Astrocyte (in vitro differentiated cells and primary cell): ENCODE results near the gene PTPN1. TPM values are rescaled to one million over a fixed set of nuclear protein-coding genes. Genes with fewer than 3 reads are reported as not detected.
"Not testable (repeated sequence)": the region's sequence is repeated elsewhere in the genome, so short reads cannot be mapped to it uniquely, and the experiment has no call there.

Experiments
- DNase-seq: peaks from one replicate; pipeline ENCODE4 v3.0.0-alpha.2; 2010; ENCODE audit warnings: low read depth
- FAIRE-seq: peaks from 2 replicates; lab custom pipeline; 2011; peaks lifted over from hg19 to GRCh38; lab: Jason Lieb, UNC
- H2AFZ ChIP-seq: 2 replicates; pipeline ENCODE4 v1.6.0; 2012; ENCODE audit warnings: low read depth, low read length, inconsistent platforms
- H3K27ac ChIP-seq: 2 replicates; pipeline ENCODE4 v1.5.1; 2011; ENCODE audit warnings: low read depth, low read length, inconsistent platforms
- H3K27me3 ChIP-seq: 2 replicates; pipeline ENCODE4 v1.6.0; 2011; ENCODE audit warnings: low read length, inconsistent platforms; ENCODE audit not compliant: insufficient read depth
- H3K36me3 ChIP-seq: 2 replicates; pipeline ENCODE4 v1.5.1; 2011; ENCODE audit warnings: low read length, inconsistent platforms; ENCODE audit not compliant: insufficient read depth
- H3K4me1 ChIP-seq: 2 replicates; pipeline ENCODE4 v1.5.1; 2011; ENCODE audit warnings: low read length, inconsistent platforms; ENCODE audit not compliant: insufficient read depth
- H3K4me2 ChIP-seq: 2 replicates; pipeline ENCODE4 v1.6.0; 2012; ENCODE audit warnings: low read length, inconsistent platforms
- H3K4me3 ChIP-seq: 2 replicates; pipeline ENCODE4 v1.5.1; 2011; ENCODE audit warnings: low read depth, mild to moderate bottlenecking, low read length, inconsistent platforms; ENCODE audit not compliant: insufficient read depth
- H3K79me2 ChIP-seq: 2 replicates; pipeline ENCODE4 v1.6.0; 2012; ENCODE audit warnings: mild to moderate bottlenecking, low read length, inconsistent platforms; ENCODE audit not compliant: insufficient read depth
- H3K9ac ChIP-seq: 2 replicates; pipeline ENCODE4 v1.6.0; 2012; ENCODE audit warnings: mild to moderate bottlenecking, low read length, inconsistent platforms
- H3K9me3 ChIP-seq: 2 replicates; pipeline ENCODE4 v1.5.1; 2012; ENCODE audit warnings: low read depth, mild to moderate bottlenecking, low read length, inconsistent platforms; ENCODE audit not compliant: insufficient read depth
- H4K20me1 ChIP-seq: 2 replicates; pipeline ENCODE4 v1.6.0; 2012; ENCODE audit warnings: low read length, inconsistent platforms; ENCODE audit not compliant: insufficient read depth
- H3K27ac Mint-ChIP-seq: one replicate; pipeline ENCODE4 v1.8.0; 2021; ENCODE audit warnings: mild to moderate bottlenecking, mixed read lengths; ENCODE audit not compliant: unreplicated experiment
- H3K27me3 Mint-ChIP-seq: one replicate; pipeline ENCODE4 v1.8.0; 2021; ENCODE audit warnings: low read depth, mixed read lengths; ENCODE audit not compliant: unreplicated experiment
- H3K36me3 Mint-ChIP-seq: one replicate; pipeline ENCODE4 v1.8.0; 2021; ENCODE audit warnings: low read depth, mixed read lengths; ENCODE audit not compliant: unreplicated experiment
- H3K4me1 Mint-ChIP-seq: one replicate; pipeline ENCODE4 v1.8.0; 2021; ENCODE audit warnings: low read depth, mixed read lengths; ENCODE audit not compliant: unreplicated experiment
- H3K4me3 Mint-ChIP-seq: one replicate; pipeline ENCODE4 v1.8.0; 2021; ENCODE audit warnings: mild to moderate bottlenecking, moderate library complexity, mixed read lengths; ENCODE audit not compliant: unreplicated experiment
- H3K9me3 Mint-ChIP-seq: one replicate; pipeline ENCODE4 v1.8.0; 2021; ENCODE audit warnings: mild to moderate bottlenecking, mixed read lengths; ENCODE audit not compliant: unreplicated experiment
- EZH2 ChIP-seq: IDR thresholded peaks from 2 replicates; pipeline ENCODE4 v1.6.1; 2012; ENCODE audit warnings: mild to moderate bottlenecking, low read length, inconsistent platforms; ENCODE audit not compliant: insufficient read depth
- total RNA-seq: library from RNA; stranded (reverse); gene quantifications from 2 replicates; pipeline ENCODE4 v1.2.1, GENCODE V29; 2021
- TF ChIP-seq, protein P1 (sequence below): IDR thresholded peaks from 2 replicates; pipeline ENCODE4 v1.5.1; 2011; ENCODE audit warnings: low read depth, mild to moderate bottlenecking, inconsistent platforms, low read length, moderate library complexity; ENCODE audit not compliant: insufficient read depth

PTPN1 gene
- total RNA-seq, 1 donor from 2014 or later = 64.9 TPM

DNA sequence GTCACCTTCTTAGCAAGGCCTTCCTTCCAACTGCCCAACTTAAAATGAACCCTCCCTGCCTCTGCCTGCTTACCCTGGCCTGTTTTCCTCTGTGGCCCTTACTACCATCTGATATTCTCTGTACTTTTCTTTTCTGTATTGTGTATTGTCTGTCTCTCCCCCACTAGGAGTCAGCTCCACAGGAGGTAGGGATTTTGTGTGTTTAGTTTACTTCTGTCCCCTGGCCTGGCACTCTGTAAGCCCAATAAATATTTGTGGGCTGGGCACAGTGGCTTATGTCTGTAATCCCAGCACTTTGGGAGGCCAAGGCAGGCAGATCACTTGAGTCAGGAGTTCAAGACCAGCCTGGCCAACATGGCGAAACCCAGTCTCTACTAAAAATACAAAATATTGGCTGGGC is 108.4 kb downstream of the PTPN1 start:
- Histone ChIP-seq H2AFZ (no peak overlapping the region), H3K79me2 (no peaks in the 10 kb centered on the region), H3K4me1 (no peaks in the 10 kb centered on the region), H3K4me3 (no peak overlapping the region), H3K9ac (no peak overlapping the region), H4K20me1 (no peaks in the 10 kb centered on the region), H3K27ac (no peak overlapping the region), H3K27me3 (peaks cover 2% of the 10 kb centered on the region), H3K36me3 (no peaks in the 10 kb centered on the region), H3K9me3 (peaks cover 8% of the 10 kb centered on the region), H3K4me2 (no peak overlapping the region)
- peaks cover under 1% of the 10 kb centered on the region for H3K27me3 Mint-ChIP-seq
- DNase-seq (no peak), FAIRE-seq (no peak)
- no peak for TF ChIP-seq EZH2
- TF ChIP-seq, protein P1, sequence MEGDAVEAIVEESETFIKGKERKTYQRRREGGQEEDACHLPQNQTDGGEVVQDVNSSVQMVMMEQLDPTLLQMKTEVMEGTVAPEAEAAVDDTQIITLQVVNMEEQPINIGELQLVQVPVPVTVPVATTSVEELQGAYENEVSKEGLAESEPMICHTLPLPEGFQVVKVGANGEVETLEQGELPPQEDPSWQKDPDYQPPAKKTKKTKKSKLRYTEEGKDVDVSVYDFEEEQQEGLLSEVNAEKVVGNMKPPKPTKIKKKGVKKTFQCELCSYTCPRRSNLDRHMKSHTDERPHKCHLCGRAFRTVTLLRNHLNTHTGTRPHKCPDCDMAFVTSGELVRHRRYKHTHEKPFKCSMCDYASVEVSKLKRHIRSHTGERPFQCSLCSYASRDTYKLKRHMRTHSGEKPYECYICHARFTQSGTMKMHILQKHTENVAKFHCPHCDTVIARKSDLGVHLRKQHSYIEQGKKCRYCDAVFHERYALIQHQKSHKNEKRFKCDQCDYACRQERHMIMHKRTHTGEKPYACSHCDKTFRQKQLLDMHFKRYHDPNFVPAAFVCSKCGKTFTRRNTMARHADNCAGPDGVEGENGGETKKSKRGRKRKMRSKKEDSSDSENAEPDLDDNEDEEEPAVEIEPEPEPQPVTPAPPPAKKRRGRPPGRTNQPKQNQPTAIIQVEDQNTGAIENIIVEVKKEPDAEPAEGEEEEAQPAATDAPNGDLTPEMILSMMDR = no peak
- peaks cover 1% of the 10 kb centered on the region for H3K9me3 Mint-ChIP-seq
- peaks cover 4% of the 10 kb centered on the region for H3K4me1 Mint-ChIP-seq
- no peaks in the 10 kb centered on the region for H3K36me3 Mint-ChIP-seq
- no peak overlapping the region for H3K27ac Mint-ChIP-seq
- H3K4me3 Mint-ChIP-seq = peak overlapping the region; percentile 31

- H3K27ac Mint-ChIP-seq, H2AFZ ChIP-seq, H3K36me3 Mint-ChIP-seq, DNase-seq, H4K20me1 ChIP-seq, H3K27ac ChIP-seq, FAIRE-seq, H3K4me3 Mint-ChIP-seq, H3K79me2 ChIP-seq, H3K4me3 ChIP-seq, H3K4me2 ChIP-seq, H3K4me1 Mint-ChIP-seq, H3K9ac ChIP-seq, H3K9me3 Mint-ChIP-seq, H3K27me3 Mint-ChIP-seq, H3K4me1 ChIP-seq, H3K36me3 ChIP-seq, H3K27me3 ChIP-seq, H3K9me3 ChIP-seq: not testable (repeated sequence)
These were observed 110.3 kb downstream of the PTPN1 start for GRCh38 chr20:50620459-50620858.

GRCh38 chr20:50621068-50621665 is 111.0 kb downstream of the PTPN1 start:
- Histone ChIP-seq H3K27ac (no peak overlapping the region), H3K4me1 (no peaks in the 10 kb centered on the region), H3K36me3 (no peaks in the 10 kb centered on the region), H3K4me2 (no peak overlapping the region), H3K4me3 (no peak overlapping the region), H3K9ac (no peak overlapping the region), H2AFZ (no peak overlapping the region), H3K79me2 (no peaks in the 10 kb centered on the region), H3K27me3 (no peaks in the 10 kb centered on the region), H3K9me3 (peaks cover 8% of the 10 kb centered on the region), H4K20me1 (no peaks in the 10 kb centered on the region)
- H3K4me1 Mint-ChIP-seq = peaks cover 4% of the 10 kb centered on the region
- H3K9me3 Mint-ChIP-seq = peaks cover 1% of the 10 kb centered on the region
- H3K27me3 Mint-ChIP-seq = peaks cover 2% of the 10 kb centered on the region
- H3K36me3 Mint-ChIP-seq = no peaks in the 10 kb centered on the region
- no peak overlapping the region for H3K4me3 Mint-ChIP-seq
- DNase-seq (no peak), FAIRE-seq (no peak)
- no peak overlapping the region for H3K27ac Mint-ChIP-seq
- TF ChIP-seq, protein P1 = no peak
- TF ChIP-seq EZH2 = no peak
